HK-2 (cell line): ENCODE results near the gene AUTS2.

Experiments
- DNase-seq: peaks from one replicate; pipeline ENCODE4 v3.0.0-alpha.2; 2018; ENCODE audit not compliant: unreplicated experiment

The AUTS2 gene

DNA sequence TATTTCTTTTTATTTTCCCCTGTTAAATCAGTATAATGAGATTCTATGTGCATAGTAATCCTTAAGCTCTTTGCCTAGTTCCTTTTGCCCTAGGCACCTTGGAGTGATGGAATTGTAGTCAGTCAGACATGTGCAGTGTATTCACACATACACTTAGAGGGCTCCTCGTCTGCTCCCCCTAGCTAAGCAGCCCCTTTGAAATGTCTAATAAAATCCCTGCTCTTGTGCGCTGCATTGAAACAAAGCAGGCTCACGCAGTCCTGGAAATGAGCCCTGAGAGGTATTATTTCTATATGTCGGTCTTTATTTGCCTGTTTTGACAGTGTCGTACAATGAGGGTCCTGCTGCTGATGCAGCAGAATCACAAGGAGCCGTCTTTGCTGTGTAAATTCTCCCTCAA, 258.7 kb downstream of the AUTS2 start:
- no peak for DNase-seq

DNA sequence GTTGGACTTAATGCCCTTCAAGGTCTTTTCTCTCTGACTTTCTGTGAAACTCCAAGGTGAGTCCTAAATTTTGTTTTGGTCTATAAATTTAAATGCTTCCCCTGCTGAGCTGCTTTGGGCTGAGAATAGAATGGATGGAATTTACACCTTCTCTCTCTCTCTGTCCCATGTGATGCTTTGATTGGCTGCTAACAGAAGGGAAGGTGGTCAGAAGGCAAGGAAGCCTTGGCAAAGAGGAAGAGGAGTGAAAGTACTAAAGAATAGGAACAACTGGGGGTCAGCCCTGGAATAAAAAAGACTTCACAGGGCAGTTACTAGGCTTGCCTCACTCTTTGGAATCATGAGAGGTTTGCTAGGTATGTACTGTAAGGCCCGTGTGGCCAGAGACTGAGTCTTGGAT, 260.2 kb downstream of the AUTS2 start:
- no peak for DNase-seq

DNA sequence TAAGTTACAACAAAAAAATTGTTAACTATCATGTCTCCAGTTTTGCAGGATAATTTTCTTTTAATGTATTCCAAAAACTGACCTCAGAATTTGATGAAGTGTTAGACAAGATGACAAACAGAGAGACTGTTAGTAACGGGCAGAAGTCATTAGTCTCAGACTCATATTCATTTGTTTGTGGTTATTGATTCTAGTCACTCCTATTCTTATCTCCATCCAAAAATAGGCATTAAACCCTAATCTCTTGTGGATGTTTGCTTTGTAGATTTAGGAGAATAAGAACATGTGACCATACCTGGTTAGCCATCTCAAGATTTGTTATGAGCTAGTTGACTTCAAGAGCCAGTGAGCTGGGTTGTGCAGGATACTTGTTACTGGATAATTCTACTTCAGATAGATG, 261.1 kb downstream of the AUTS2 start:
- no peak for DNase-seq

DNA sequence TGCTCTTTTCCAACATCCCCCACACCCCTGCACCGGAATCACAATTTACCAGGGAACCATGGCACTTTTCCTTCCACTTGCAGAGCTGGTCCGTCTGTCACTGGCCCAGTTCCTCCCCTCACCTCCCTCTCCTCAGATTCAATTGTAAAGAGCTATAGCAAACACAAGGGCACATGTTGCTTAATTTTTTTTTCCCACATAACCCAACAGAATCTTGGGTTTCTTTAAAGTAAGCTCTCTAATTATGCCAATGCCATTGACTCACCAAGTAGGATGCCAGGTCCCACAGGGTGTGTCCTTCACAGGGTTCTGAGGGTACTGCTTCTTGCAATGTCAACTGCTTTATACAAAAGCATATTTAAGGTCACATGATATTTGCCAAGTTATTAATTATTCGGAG, 262.2 kb downstream of the AUTS2 start:
- DNase-seq, result no peak

DNA sequence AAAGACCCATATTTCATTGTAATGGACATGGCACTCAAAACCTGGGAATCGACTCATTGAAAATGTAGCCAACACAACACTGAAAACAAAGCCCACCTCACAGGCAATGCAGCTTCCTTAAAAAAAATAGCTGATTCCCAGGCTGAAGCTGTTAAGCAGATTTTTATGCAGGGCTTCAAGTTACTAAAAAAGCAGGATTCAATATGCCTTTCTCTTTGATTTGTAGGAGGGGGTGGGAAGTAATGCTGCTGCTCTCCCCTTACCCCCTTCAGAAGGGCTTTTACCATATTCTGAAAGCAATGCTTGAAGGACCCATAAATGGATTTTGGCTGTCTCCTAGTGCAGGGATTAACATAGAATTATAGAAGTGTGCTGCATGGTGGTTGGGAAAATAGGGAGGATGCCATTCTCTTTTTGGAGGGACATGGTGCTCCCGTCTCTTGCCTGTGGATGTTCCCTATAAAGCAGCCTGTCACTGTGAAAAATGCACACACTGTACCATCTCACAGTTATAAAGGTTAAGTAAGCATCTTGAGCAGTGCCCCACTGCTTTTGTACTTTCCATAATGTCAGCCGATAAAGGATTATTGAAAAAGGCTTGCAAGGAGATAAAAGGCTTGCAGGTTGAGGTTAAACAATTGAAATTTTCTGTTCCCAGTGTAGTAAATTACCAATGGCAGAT, 262.8 kb downstream of the AUTS2 start:
- no peak for DNase-seq

DNA sequence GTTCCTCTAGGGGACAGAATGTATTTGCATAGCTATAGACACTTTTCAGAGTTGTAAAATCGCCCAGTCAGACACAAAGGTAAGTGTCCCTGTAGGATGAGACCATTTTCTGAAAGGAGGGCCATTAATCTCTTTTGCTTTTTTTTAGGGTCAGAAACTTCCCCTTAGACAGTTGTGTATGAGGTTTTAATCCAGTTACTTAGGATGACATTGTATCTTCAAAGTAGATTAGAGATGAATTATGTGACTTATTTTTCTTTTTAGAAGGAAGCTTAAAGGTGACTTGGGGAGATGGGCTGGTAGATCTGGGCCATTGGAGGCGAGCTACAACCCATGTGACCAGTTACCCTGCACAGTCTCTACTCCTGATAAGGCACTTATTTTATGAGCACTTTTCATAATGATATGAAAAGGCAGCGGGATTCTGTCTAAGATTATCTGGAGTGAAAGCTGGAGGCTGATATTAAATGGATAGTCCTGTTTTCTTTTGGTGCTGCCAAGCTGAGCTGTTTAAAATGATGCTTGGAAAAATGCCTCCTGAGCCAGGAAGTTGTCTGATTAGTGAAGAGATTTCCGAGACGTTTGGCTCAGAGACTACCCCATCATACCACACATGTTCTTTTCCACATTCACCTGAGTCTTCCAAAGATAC, 264.3 kb downstream of the AUTS2 start:
- DNase-seq, result no peak

DNA sequence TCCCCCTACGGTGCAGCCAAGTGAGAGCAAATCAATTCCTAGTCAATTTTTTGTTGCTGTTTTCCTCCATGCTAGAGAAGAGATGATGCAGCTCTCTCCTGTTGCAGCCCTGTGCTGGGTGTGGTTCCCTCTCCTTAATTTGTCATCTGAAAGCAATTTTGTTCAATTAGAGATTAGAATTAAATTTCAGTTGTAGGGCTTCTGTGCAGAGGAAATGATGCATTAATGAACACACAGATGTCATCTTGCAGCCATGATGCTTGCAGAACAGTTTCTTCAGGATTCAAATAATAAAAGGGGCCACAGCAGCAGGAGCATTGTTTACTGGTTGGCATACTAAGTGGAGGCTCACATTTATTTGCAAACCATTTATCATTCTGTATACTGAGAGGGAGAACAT, 266.0 kb downstream of the AUTS2 start:
- no peak for DNase-seq

DNA sequence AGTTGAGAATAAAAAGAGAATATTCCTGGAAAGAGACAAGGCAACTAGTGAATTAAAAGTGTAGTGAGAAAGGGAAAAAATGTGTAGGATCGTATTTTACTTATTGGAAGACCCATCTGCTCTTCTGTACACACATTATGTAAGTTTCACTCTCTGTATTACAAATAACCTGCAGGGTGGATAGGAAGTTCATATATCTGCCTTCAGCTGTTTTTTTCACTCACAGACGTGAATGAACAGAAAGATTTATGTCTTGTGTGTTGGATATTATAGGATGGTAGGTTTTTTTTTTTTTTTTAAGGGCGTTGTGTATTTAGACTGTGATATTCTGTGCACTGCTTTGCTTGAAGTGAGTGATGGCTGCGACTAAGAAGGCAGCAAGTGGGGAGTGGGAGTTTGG, 266.5 kb downstream of the AUTS2 start:
- DNase-seq, result no peak

DNA sequence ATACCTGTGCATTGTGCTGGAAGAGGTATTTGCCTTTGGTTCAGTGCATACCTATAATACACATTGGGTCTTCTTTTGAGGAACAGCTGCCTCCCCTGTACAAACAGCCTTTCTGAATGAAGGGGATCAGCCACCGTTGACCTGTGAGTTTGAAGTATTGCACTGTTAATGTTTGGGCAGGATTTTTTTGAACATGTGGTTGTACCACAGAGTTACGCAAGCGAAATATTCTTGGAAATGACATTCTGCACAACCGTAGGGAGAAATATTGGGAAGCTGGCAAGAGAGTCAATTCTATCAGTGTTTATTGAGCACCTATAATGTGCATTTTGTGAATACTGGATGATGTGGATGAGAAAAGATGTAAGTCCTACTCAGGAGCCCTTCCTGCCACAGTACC, 270.6 kb downstream of the AUTS2 start:
- no peak for DNase-seq

DNA sequence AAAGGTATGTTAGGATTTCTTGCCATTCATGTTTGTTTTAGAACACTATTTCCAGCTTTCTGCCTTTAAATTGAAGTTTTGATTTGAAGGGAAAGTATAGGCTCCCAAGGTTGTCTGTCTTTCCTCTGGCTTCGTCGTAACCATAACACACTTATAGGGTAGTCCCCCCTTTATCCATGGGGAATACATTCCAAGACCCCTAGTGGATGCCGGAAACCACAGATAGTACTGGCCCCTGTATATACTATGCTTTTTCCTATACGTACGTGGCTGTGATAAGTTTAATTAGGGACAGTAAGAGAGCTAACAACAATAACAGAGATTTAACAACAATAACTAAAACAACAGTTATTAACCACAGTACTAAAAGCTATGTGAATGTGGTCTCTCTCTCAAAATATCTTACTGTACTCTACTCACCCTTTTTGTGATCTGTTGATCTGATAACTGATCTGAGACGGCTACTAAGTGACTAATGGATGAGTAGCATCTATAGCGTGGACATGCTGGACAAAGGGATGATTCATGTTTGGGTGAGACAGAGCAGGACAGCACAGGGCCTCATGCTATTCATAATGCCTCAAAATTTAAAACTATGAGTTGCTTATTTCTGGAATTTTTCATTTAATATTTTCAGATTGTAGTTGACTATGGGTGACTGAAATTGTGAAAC, 273.1 kb downstream of the AUTS2 start:
- DNase-seq, result no peak

DNA sequence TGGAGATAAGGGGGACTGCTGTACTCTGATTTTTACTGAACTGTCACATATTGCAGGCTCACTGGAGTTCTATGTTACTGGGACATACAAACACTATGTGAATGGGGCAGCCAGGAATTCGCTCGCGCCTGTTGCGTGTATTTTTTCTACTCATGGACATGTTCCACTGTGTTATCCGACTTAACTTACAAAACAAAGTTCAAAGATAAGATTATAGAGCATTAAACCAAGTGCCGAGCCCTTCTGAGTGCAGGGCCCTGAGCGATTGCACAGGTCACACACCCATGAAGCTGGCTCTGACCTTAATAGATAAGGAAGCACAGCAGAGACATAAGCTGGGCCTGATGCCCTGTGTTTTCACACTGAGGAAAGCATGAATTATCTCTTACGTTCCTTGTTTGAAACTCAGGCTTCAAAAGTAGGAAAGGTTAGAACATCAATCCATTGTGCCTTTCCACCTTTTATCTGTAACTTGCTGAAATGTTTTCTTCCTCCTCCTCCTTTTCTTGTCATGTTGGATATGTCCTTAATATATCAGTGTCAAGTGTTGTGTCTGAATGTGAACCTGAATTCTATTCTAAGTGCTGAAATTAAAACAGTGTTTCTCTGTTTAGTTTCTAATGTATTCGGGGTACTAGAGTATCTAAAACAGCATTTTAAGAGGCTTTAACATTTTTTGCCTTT, 273.8 kb downstream of the AUTS2 start:
- DNase-seq, result no peak

DNA sequence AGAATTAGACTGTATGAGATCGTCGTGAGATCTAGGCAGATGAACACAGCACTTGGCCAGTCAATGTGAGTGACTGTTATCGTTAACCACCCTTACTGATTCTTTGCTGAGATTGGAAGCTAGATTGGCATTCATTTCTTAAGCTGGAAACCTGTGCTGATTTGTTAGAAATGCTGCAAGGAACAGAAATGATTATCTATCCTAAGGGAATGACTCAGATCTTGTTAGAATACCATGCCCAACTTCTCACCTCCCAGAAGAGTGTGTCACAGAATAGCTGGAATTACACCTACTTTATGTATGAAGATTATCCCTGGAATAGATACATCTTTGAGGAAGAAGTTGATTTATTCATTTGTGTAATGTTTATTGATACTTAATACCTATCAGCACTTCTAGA, 275.2 kb downstream of the AUTS2 start:
- no peak for DNase-seq

DNA sequence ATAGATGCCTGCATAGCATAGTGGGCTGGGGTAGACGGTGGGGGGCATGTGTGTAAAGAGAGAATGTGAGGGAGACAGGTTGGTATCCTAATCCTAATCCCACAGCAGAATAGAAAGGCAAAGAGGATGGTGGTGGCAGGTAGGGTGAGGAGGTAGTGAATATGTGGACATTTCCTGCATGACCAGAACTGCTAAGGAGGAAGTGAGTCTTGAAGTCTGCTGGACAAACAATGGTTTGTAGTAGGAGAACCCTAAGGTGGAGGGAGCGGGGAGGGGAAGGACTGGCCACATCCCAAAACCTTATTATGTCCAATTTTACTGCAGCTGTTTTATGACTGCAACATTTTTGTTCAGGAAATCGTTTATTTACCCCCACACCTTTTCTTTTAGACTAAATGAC, 279.7 kb downstream of the AUTS2 start:
- DNase-seq, result no peak

DNA sequence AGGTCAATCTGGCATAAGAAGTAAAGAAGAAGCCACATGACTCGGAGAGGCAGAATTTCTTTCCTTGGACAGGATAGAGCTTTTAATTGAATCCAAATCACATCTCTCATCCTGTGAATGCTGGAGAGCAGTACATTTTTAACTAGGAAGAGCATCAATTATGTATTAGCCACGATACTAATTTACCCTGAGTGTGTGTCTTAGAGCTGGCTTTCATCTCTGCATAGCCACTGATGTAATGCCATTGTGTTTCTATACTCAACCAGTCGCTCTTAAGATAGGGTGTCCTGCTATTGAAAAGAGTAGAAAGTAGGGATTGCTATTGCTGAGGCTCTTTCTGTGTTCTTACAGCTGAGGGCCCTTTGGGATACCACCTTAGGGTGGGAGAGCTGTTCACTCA, 280.3 kb downstream of the AUTS2 start:
- DNase-seq, result no peak

DNA sequence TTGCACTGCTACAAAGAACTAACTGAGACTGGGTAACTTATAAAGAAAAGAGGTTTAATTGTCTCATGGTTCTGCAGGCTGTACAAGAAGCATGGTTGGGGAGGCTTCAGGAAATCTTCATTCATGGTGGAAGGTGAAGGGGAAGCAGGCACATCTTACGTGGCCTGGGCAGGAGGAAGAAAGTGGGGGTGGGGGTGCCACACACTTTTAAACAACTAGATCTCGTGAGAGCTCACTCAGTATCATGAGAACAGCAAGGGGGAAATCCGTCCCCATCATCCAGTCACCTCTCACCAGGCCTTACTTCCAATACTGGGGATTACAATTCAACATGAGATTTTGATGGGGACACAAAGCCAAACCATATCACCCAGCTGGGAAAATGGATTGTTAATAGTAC, 281.7 kb downstream of the AUTS2 start:
- no peak for DNase-seq

DNA sequence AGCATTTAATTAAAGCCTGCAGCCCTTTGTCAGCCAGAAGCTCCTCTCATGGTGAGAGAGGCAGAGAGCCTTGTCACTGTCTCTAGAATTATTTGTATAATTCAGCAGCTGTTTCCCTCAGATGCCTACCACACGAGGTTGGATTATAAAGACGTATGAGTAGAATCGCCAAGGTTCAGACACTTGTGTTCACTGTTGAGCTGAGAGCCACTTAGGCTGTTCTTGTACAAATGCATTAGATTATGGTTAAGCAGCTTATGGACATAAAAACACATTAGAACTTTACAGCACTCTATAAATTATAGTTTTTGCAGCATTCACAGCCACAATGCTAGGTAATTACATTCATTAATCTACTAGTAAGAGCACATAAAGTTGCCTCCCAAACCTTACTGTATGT, 282.6 kb downstream of the AUTS2 start:
- DNase-seq, result no peak

DNA sequence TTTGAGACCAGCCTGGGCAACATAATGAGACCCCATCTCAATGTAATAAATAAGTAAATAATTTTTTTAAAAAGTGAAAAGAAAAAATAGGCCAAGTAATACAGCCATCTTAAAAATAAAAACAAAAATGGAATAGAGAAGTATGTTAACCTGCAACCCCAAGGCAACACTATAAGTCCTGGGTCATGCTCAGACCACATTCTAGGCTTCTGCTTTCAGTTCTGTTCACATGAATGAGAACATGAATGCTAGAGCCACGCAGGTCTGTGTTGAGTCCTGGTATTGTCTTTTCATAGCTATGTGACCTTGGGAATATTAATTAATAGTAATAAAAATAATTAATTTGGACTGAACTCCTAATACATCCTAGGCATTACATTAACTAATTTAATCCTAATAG, 284.0 kb downstream of the AUTS2 start:
- no peak for DNase-seq

DNA sequence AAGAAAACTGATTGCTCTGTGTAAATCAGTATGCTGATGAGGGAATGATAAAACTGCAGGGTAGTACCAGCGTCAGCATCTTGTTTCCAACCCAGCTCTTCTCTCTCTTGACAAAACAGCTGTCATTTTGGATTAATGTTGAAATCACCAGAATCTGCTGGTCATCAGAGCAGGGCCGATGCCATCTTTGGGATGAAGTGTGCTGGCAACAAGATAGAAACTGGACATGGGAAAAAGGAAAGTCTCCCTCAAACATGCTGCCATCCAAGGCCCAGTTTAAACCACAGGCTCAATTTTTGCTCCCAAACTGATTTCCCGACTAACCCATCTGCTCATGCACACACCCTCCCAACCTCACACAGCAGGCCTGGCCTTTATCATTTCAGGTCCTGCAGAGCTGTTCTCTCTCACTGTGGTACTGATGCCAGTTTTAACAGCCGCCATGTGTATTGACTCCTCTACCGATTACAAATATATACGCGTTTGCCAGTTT, 285.2 kb downstream of the AUTS2 start:
- no peak for DNase-seq

DNA sequence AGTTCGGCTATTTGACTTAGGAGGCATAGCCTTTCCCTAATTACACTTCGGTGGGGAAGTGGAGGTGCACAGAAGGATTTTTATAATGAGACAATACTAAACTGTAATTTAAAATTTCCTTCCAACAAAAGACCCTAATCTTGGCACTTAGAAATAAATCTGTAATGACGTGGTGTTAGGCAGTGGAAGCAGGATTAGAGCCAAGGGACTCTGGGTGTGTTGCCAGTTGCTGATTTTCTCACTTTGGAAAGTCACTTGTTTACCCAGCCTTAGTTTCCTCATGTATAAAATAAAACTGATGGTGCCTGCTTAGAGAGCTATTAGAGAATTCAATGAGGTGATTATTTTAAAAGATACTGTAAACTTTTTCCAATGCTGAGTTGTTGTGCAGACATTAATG, 287.2 kb downstream of the AUTS2 start:
- DNase-seq, result no peak

DNA sequence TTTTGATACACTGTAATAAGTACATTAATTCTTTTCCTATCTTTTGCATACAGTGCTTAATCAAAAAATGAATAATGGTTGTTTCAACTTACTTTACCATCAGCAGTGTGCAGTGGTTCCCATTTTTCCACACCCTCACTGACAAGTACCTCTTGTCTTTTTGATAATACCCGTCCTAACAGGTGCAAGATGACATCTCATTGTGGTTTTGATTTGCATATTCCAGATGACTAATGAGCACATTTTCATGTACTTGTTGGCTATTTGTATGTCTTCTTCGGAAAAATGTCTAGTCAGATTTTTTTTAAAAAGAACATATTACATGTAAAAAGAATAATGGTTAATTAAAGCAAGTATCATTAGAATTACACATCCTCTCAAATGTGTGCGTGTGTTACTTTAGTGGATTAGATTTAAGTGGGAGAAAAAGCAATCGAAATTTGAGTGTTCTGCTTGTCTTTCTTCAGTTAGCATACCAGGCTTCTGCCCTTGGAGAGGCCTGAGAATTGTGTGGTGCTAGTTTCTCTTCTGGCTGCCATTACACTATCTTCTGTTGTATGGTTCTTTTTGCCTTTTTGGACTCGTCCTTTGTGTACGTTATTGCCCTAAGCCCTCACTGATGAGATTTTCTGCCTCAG, 291.2 kb downstream of the AUTS2 start:
- DNase-seq, result no peak

DNA sequence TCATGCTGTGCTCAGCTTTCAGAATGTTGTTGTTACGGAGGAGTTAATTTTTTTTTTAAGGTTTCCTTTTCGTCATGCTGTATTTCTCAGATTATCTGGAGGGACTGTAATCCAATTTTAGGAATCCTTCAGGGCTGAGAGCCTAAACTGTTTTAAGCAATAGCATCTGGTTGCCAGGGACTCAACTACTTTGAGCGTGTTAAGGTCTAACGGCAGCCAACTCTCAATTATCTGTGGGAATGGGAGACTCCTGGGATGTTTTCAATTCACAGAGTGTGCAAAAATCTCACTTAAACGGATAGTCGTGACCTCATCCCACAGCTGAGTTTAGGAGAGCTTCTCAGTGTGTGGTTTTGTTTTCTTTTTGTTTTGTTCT, 291.7 kb downstream of the AUTS2 start:
- DNase-seq, result no peak

DNA sequence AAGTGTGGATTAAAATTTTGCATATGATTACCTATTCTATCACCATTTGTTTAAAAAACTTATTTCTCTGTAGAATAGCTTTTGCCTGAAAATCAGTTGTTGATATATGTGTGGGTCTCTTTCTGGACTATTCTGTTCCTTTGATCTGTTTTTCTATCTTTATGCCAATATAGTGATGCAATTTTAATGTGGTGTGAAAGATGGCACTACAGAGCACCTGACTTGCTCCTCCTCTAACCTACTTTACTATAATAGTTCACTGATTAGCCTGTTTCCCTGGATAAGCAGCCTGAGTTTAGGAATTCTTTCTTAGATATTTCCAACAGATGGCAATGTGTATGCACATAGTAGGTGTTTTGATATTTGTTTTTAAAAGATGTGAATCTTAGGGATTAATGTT, 294.5 kb downstream of the AUTS2 start:
- no peak for DNase-seq
